Heart left ventricle (tissue), 16 donors: ENCODE measurements around the gene CELF5. TPM values are rescaled to one million over a fixed set of nuclear protein-coding genes. Genes with fewer than 3 reads are reported as not detected.
"Not testable (repeated sequence)": the region's sequence is repeated elsewhere in the genome, so short reads cannot be mapped to it uniquely, and the experiment has no call there.

Experiments
- ATAC-seq, 4 donors: fragments of 200-7000 bp; cut with Tn5 transposase; one replicate each; pipeline ENCODE4 v1.9.1; 2020 to 2022; ENCODE audit warnings: moderate library complexity in 4 of 4, mild to moderate bottlenecking in 3 of 4, moderate number of reproducible peaks in 1 of 4
- DNase-seq, 5 donors: peaks; one replicate each; pipeline ENCODE4 v3.0.0-alpha.2; 2020
- H3K27ac ChIP-seq, 12 donors: fragments of 200-600 bp; sonication (generic) in 4 of 12; one replicate each; pipeline versions ENCODE4 v1.5.0 to v1.8.0; 2016 to 2022; ENCODE audit warnings: mild to moderate bottlenecking in 2 of 12
- H3K27me3 ChIP-seq, 9 donors: fragments of 200-600 bp; sonication (generic) in 2 of 9; one replicate each; pipeline versions ENCODE4 v1.5.1 to v1.8.0; 2016 to 2022; ENCODE audit warnings: mild to moderate bottlenecking in 3 of 9
- H3K36me3 ChIP-seq, 9 donors: fragments of 200-600 bp; sonication (generic) in 2 of 9; one replicate each; pipeline versions ENCODE4 v1.5.0 to v1.8.0; 2018 to 2022; ENCODE audit warnings: mild to moderate bottlenecking in 2 of 9
- H3K4me1 ChIP-seq, 12 donors: fragments of 200-600 bp; sonication (generic) in 4 of 12; one replicate each; pipeline versions ENCODE4 v1.5.0 to v1.8.0; 2016 to 2022; ENCODE audit warnings: mild to moderate bottlenecking in 3 of 12
- H3K4me3 ChIP-seq, 12 donors: fragments of 200-600 bp; sonication (generic) in 4 of 12; one replicate each; pipeline versions ENCODE4 v1.5.0 to v1.8.0; 2017 to 2022; ENCODE audit warnings: mild to moderate bottlenecking in 9 of 12, moderate library complexity in 4 of 12
- H3K9me3 ChIP-seq, 12 donors: fragments of 200-600 bp; sonication (generic) in 4 of 12; one replicate each; pipeline versions ENCODE4 v1.5.0 to v1.8.0; 2016 to 2022; ENCODE audit warnings: mild to moderate bottlenecking in 1 of 12
- CTCF ChIP-seq, 12 donors: fragments of 200-600 bp; sonication (generic) in 4 of 12; IDR thresholded peaks; one replicate each; pipeline versions ENCODE4 v1.5.0 to v1.8.0; 2018 to 2022; ENCODE audit warnings: antibody characterized with exemption in 12 of 12, mild to moderate bottlenecking in 5 of 12
- POLR2A ChIP-seq, 2 donors: fragments of 450-650 bp; IDR thresholded peaks; one replicate each; pipeline ENCODE4 v1.6.1; 2017; ENCODE audit warnings: antibody characterized with exemption in 2 of 2, mild to moderate bottlenecking in 2 of 2, moderate library complexity in 2 of 2
- WGBS, 4 donors: extraction: QIAGEN DNeasy Blood & Tissue Kit in 2 of 4; methylation state at CpG; one replicate each; pipeline versions ENCODE4 v1.1.5 to v1.1.7; 2013 to 2018; 5-methylcytosine and 5-hydroxymethylcytosine counted together
- intact Hi-C, 10 donors: fragments of 100-400 bp; cut with DNase I; formaldehyde crosslinking; loops; one replicate each; pipeline versions ENCODE4 v1.11.1 to v1.14.2; 2022
- polyA plus RNA-seq, 2 donors: library from polyadenylated mRNA; stranded (reverse); fragments of 200-250 nt; gene quantifications; one replicate each; pipeline ENCODE4 v1.2.3, GENCODE V29; 2013
- total RNA-seq, 9 donors: library from RNA; depleted of rRNA in 2 of 9; stranded (reverse); fragments of >200 nt in 2 of 9; fragmentation: NEBNext Ultra II Directional in 3 of 9; extraction: Animal tissue kit (Norgen Biotek cat#: 25700) in 3 of 9; gene quantifications; one replicate each; pipeline versions ENCODE4 v1.1.0 to v1.2.4, GENCODE V29; 2016 to 2023
- donor health status: ischemic (EF 13 %, LVEDD 7.1; RV severe dilation, severe dysfunction).
- donor health status: healthy with polysubstance abuse.
- donor health status: DM: no; HTN: yes; CAD: no.
- donor health status: DM: no; HTN: no; CAD: no.
- donor health status: ischemic (EF 25% LVEDD 6.9; RV normal size, moderate dysfunction).
- donor health status: ischemic (EF 25% LVEDD 5.7; RV mildly dilated, moderate dysfunction).
- donor health status: healthy.
- donor health status: DM: yes; HTN: yes; CAD: no.
- donor health status: ischemic (EF 35%, LVEDD 5.7; RV mildly dilated, moderate dysfunction).
- donor health status: nonischemic (EF 11% LVEDD 7.7; RV severe dilation, severe dysfunction).
- donor health status: DM: yes; HTN: yes; CAD: no.
- donor health status: PGD.
- donor health status: ischemic (EF 29% LVEDD 5.4; RV normal size, mild dysfunction).
- donor health status: nonischemic (EF 23%, LVEDD 6.1; RV moderate dilation, normal function).

The CELF5 gene
- total and polyA plus RNA-seq, 11 donors, result not detected

DNA sequence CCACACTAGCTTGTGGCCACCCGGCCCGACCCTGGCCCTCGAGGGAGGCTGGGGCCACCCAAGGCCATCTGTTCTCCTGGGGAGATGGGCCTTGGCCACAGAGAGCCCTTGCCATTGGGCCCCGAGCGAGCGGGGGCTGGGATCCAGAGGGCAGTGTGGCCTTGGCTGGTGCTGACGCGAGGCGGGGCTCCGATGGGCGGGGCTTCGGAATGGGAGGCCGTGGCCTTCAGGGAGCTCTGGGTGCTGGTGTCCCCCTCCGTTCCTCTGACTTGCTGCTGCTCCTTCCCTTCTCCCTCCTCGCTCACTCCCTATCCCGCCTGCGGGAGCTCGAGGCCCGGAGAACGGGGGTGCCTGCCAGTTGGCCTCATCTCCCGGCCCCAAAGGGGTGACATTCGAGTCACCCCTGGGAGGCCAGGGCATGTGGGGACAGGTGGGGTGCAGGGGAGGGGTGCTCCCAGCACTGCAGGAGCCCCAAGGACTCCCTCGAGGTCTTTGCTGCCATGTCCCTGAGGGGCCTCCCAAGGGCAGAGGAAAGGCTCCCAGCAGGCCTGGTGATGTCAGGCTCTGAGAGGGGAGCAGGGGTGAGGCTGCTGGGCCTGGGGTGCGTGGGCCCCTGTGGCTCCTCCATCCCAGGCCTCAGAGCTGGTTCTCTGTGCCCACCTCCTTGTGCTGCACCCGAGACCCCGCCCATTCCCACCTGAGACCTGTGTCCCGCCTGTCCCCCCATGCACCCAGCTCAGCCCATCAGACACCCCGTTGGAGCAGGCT lies 34.6 kb upstream of the CELF5 start:
- Histone ChIP-seq H3K36me3 (peaks cover 0 to 20% (median 0%) of the 10 kb centered on the region in 9 donors), H3K4me3 (no peak overlapping the region), H3K27ac (no peak overlapping the region), H3K9me3 (no peaks in the 10 kb centered on the region), H3K27me3 (no peaks in the 10 kb centered on the region), H3K4me1 (peaks cover 3 to 33% (median 14%) of the 10 kb centered on the region in 12 donors)
- WGBS, 4 donors, result 85 to 91% (median 89%) methylated on average over 20 to 28 of the region's 28 CpGs
- intact Hi-C loops, result no loop called here
- peak in 1 of 5 donors; percentile 26 for DNase-seq
- no peak for TF ChIP-seq POLR2A (IDR thresholded peaks at IDR 0.05)
- no peak for TF ChIP-seq CTCF (IDR thresholded peaks at IDR 0.05)
- ATAC-seq, result no peak

DNA sequence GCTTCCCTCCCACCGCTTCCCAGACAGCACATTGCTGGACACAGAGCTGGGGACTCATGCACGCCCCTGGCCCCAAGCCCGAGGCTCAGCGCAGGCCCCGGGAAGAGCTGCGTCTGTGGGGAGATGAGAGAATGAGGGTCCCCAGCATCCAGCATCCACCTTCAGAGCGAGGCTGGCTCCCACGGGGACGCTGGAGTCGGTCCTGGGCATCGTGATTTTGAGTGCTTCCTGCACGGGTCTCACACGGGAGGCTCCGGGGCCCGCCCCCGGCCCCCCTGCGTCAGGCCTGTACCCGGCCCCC lies 34.0 kb upstream of the CELF5 start:
- TF ChIP-seq CTCF (IDR thresholded peaks at IDR 0.05) (no peak), POLR2A (IDR thresholded peaks at IDR 0.05) (no peak)
- no peak overlapping the region for H3K4me3 ChIP-seq
- no peak overlapping the region for H3K27ac ChIP-seq
- intact Hi-C loops, result no loop called here
- peaks cover 3 to 30% (median 14%) of the 10 kb centered on the region in 12 donors for H3K4me1 ChIP-seq
- H3K36me3 ChIP-seq, result peaks cover 0 to 20% (median 0%) of the 10 kb centered on the region in 9 donors
- DNase-seq, result no peak
- no peak for ATAC-seq
- no peaks in the 10 kb centered on the region for H3K9me3 ChIP-seq
- H3K27me3 ChIP-seq, result no peaks in the 10 kb centered on the region
- 92 to 95% (median 93%) methylated on average over 15 to 18 of the region's 18 CpGs for WGBS, 4 donors

DNA sequence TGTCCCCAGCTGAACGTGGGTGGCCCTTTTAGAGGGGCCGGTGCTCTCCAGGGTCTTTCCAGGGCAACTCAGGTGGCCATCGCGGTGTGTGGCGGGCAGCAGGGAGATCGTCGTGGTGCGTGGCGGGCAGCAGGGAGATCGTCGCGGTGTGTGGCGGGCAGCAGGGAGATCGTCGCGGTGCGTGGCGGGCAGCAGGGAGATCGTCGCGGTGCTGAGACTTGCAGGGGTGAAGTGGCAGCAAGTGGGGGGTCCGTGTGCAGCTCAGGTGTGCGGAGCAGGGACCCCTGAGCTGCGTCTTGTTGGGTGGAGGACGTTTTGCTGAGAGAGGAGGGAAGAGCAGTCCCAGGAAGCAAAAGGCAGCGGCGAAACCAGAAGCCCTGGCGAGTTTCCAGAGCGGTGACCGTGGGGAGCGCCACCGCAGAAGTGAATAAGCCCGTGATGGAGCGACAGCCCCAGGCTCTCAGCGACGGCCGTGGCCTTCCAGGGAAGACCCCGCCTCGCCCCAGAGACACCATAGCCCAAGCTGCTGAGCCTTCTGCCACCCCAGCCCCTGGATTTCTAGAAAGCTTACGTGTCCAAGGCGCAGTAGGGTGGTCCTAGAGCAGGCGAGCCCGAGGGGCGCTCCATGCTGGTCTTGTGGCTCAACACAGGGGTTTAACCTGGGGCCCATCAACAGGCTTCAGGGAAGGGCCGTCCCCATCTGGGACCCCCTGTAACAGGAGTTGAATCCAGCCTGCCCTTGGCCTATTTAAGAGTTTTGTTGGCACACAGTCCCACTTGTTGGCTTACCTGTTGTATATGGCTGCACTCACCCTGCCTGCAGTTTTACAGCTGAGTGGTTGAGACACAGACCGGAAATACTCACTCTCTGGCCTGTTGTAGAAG lies 33.3 kb upstream of the CELF5 start:
- H3K4me1 ChIP-seq, result peaks cover 3 to 30% (median 14%) of the 10 kb centered on the region in 12 donors
- H3K36me3 ChIP-seq, result peaks cover 0 to 20% (median 0%) of the 10 kb centered on the region in 9 donors
- TF ChIP-seq POLR2A (IDR thresholded peaks at IDR 0.05), result no peak
- no peak for TF ChIP-seq CTCF (IDR thresholded peaks at IDR 0.05)
- H3K27ac ChIP-seq, result no peak overlapping the region
- H3K27me3 ChIP-seq, result no peaks in the 10 kb centered on the region
- intact Hi-C loops, result no loop called here
- DNase-seq (peak in 1 of 5 donors; percentile 17), ATAC-seq (no peak)
- 90 to 93% (median 92%) methylated on average over 45 to 46 of the region's 46 CpGs for WGBS, 4 donors
- no peaks in the 10 kb centered on the region for H3K9me3 ChIP-seq
- no peak overlapping the region for H3K4me3 ChIP-seq

DNA sequence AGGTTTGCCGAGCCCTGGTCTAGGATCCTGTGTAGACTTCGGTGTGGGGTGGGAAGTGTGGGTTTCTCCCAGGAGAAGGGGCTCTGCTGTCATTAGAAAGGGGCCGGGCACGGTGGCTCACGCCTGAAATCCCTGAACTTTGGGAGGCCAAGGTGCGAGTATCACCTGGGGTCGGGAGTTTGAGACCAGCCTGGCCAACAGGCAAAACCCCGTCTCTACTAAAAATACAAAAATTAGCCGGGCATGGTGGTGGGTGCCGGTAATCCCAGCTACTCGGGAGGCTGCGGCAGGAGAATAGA lies 32.7 kb upstream of the CELF5 start:
- H3K9me3 ChIP-seq, ATAC-seq, intact Hi-C loops, H3K4me3 ChIP-seq, H3K27me3 ChIP-seq, H3K27ac ChIP-seq: not testable (repeated sequence)
- Histone ChIP-seq H3K36me3 (peaks cover 0 to 26% (median 0%) of the 10 kb centered on the region in 9 donors), H3K4me1 (peaks cover 3 to 25% (median 10%) of the 10 kb centered on the region in 12 donors)
- WGBS, 4 donors, result 89 to 96% (median 93%) methylated on average over 12 of the region's 12 CpGs
- DNase-seq, result peak in 1 of 5 donors; percentile 14
